ENCODE results near the gene MYCBP2. TPM values are rescaled to one million over a fixed set of nuclear protein-coding genes. Genes with fewer than 3 reads are reported as not detected.

Gene MYCBP2, protein sequence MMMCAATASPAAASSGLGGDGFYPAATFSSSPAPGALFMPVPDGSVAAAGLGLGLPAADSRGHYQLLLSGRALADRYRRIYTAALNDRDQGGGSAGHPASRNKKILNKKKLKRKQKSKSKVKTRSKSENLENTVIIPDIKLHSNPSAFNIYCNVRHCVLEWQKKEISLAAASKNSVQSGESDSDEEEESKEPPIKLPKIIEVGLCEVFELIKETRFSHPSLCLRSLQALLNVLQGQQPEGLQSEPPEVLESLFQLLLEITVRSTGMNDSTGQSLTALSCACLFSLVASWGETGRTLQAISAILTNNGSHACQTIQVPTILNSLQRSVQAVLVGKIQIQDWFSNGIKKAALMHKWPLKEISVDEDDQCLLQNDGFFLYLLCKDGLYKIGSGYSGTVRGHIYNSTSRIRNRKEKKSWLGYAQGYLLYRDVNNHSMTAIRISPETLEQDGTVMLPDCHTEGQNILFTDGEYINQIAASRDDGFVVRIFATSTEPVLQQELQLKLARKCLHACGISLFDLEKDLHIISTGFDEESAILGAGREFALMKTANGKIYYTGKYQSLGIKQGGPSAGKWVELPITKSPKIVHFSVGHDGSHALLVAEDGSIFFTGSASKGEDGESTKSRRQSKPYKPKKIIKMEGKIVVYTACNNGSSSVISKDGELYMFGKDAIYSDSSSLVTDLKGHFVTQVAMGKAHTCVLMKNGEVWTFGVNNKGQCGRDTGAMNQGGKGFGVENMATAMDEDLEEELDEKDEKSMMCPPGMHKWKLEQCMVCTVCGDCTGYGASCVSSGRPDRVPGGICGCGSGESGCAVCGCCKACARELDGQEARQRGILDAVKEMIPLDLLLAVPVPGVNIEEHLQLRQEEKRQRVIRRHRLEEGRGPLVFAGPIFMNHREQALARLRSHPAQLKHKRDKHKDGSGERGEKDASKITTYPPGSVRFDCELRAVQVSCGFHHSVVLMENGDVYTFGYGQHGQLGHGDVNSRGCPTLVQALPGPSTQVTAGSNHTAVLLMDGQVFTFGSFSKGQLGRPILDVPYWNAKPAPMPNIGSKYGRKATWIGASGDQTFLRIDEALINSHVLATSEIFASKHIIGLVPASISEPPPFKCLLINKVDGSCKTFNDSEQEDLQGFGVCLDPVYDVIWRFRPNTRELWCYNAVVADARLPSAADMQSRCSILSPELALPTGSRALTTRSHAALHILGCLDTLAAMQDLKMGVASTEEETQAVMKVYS (N-terminal part only)
- total RNA-seq: 96.4 and 101 TPM in 2 replicates

DNA sequence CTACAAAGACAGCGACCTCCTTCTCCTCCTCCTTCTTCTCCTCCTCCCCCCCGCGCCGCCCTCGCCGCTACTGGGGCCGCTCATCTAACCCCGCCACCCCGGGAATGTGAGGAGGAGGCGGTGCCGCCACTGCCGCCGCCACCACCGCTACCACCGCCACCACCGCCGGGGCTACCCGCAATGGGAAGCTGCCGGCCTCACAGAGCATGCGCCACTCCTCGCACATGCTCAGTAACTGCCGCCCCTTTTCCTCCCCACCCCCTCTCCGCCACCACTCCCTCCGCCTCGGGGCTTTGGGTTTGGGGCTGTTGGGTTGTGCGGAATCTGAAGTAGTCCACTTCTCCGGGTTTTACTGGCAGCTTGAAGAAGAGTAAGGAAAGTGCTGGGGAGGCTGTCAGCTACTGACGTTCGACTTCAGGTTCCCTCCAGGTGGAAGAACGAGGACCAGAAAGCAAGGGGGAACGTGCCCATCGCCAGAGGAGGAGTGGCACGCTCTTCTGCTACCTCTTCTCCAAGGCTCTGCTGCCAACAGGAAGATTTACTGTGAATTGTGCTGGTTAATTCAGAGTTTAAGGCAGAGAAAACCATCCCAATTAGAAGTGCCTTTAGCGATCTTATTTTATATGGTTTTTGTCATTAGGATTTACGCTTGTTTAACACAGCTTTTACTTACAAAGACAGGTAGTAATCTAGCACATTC, at the start of gene MYCBP2:
MYCBP2 (minus strand) TSS at position 190 of the 700 bp plus-strand sequence. CDS start 319 bp downstream, outside the sequence.
- peaks cover 10% of the 10 kb centered on the region for H3K36me3 Mint-ChIP-seq (ENCODE audit: low read depth)
- H3K27me3 Mint-ChIP-seq (ENCODE audit: insufficient read depth): peaks cover 2% of the 10 kb centered on the region
- intact Hi-C loops (cut with micrococcal nuclease): loop anchor here (1.0 kb wide), 4 partner anchors 36 to 424 kb away; partner anchors contain the start of gene SLAIN1

DNA sequence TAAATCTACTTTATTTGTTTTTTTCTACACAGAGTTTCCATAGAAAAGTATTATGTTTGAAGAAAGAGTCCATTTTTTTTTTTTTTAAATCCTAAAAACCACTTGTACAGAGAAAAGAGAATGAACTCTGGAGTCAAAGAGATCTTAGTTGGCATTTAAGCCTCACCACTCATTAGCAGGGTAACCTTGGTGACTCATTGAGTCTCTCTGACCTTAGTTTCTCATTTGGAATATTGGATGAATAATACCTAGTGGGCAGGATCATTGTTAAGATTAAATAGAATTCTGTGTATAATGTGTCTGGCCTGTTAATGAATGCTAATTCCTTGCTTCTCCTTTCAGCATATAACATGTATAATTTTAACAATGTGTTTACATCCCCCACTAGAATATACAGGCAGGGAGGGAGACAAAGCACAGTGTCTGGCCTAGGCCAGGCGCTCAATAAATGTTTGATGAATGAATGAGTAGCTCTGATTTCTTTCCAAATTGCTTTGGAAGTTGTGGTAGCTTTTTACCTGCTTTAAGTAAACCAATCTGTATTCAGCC, 48.7 kb upstream of the MYCBP2 start:
- no peak overlapping the region for H3K4me3 Mint-ChIP-seq
- intact Hi-C loops (cut with micrococcal nuclease): no loop called here
- peaks cover 6% of the 10 kb centered on the region for H3K27me3 Mint-ChIP-seq (ENCODE audit: insufficient read depth)
- no peaks in the 10 kb centered on the region for H3K4me1 Mint-ChIP-seq (ENCODE audit: low read depth)
- H3K27ac Mint-ChIP-seq: no peak overlapping the region
- no peaks in the 10 kb centered on the region for H3K9me3 Mint-ChIP-seq
- DNase-seq (ENCODE audit: low spot score): no peak
- no peaks in the 10 kb centered on the region for H3K36me3 Mint-ChIP-seq (ENCODE audit: low read depth)

More for the DNA sequence above, at the start of gene MYCBP2:
- H3K9me3 Mint-ChIP-seq: no peaks in the 10 kb centered on the region
- peak; percentile 96 for DNase-seq (ENCODE audit: low spot score)
- peaks cover 61% of the 10 kb centered on the region for H3K4me1 Mint-ChIP-seq (ENCODE audit: low read depth)
- peak within 1 kb of the TSS; percentile 97 for H3K27ac Mint-ChIP-seq
- peak within 1 kb of the TSS; percentile 95 for H3K4me3 Mint-ChIP-seq

DNA sequence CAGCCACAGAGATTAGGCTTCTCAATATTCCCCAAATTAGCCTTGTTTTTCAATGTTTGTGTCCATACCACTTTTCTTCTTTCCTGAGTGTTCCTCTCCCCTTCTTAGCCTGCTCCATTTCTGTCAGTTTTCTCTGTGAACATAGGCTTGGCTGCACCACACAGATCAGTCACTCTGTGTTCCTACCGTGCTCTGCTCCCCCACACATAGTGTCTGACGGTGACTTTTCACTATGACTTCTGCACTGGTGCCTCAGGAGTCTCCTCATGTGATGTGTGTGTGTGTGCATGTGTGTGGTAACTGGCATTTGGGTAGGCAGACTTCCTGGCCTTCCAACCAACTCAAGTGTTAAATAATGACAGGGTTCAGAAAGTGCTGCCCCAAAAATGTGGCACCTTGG, 47.9 kb upstream of the MYCBP2 start:
- Mint-ChIP-seq H3K9me3 (no peaks in the 10 kb centered on the region), H3K27ac (no peak overlapping the region), H3K36me3 (ENCODE audit: low read depth) (no peaks in the 10 kb centered on the region), H3K4me3 (no peak overlapping the region), H3K4me1 (ENCODE audit: low read depth) (no peaks in the 10 kb centered on the region), H3K27me3 (ENCODE audit: insufficient read depth) (peaks cover 6% of the 10 kb centered on the region)
- DNase-seq (ENCODE audit: low spot score): no peak
- intact Hi-C loops (cut with micrococcal nuclease): no loop called here

DNA sequence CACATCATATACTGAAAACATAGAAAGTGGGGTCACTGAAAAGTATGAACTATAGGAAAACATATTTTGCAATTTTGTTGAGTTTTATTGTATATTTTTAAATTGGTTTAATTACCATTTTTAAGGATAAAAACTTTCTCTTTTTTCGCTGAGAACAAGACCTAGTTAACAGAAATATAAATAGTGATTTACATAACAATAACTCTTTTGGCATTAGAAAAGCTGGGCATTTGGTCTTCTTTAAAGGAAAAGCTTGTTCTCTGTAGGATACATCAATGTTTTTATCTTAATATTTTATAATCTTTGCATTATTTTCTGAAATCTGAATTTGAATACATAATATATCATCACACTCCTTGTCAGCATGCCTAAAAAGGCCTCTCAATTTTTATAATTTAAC, 47.4 kb upstream of the MYCBP2 start:
- Mint-ChIP-seq H3K27ac (no peak overlapping the region), H3K36me3 (ENCODE audit: low read depth) (no peaks in the 10 kb centered on the region), H3K9me3 (no peaks in the 10 kb centered on the region), H3K4me3 (no peak overlapping the region), H3K27me3 (ENCODE audit: insufficient read depth) (peaks cover 6% of the 10 kb centered on the region), H3K4me1 (ENCODE audit: low read depth) (no peaks in the 10 kb centered on the region)
- DNase-seq (ENCODE audit: low spot score): no peak
- intact Hi-C loops (cut with micrococcal nuclease): no loop called here

DNA sequence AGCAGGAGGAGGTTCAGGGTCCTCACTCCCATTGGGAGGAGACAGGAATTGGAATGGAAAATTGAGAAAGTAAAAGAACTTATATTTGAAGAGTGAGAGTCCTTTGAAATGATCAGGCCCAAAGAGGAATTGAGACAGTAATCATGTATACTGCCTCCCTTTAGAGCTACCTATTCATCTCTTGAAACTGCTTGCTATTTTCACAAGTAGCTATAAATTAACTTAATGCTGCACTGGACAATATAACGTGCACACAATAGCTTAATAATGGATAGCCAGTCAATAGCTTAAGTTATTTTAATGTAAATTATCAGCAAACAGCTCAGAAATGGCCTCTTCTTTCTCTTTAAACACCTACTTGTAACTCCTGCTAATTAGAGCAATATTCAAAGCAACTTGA, 46.6 kb upstream of the MYCBP2 start:
- Mint-ChIP-seq H3K36me3 (ENCODE audit: low read depth) (no peaks in the 10 kb centered on the region), H3K4me1 (ENCODE audit: low read depth) (no peaks in the 10 kb centered on the region), H3K9me3 (no peaks in the 10 kb centered on the region), H3K4me3 (no peak overlapping the region), H3K27ac (no peak overlapping the region), H3K27me3 (ENCODE audit: insufficient read depth) (peaks cover 9% of the 10 kb centered on the region)
- no peak for DNase-seq (ENCODE audit: low spot score)
- intact Hi-C loops (cut with micrococcal nuclease): no loop called here

DNA sequence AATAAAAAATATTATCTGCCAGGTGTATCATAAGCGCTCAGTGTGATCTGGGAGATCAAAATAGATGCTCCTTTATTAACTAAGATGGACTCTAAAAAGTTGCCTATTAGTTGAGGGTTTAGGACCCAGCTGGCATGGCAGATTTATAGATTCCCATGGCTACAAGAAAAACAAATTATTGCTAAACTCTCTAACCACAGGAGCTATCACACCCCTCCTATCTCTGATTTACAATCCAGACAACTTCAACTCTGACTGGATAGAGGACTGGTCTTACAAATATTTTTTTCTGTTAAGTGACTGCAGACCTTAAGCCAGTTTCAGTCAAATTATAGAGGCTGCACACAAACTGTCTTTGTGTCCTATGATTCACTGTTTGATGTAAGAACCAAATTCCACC, 45.4 kb upstream of the MYCBP2 start:
- H3K4me1 Mint-ChIP-seq (ENCODE audit: low read depth): no peaks in the 10 kb centered on the region
- intact Hi-C loops (cut with micrococcal nuclease): no loop called here
- no peak for DNase-seq (ENCODE audit: low spot score)
- peaks cover 6% of the 10 kb centered on the region for H3K27me3 Mint-ChIP-seq (ENCODE audit: insufficient read depth)
- no peak overlapping the region for H3K4me3 Mint-ChIP-seq
- no peak overlapping the region for H3K27ac Mint-ChIP-seq
- H3K36me3 Mint-ChIP-seq (ENCODE audit: low read depth): no peaks in the 10 kb centered on the region
- H3K9me3 Mint-ChIP-seq: no peaks in the 10 kb centered on the region

DNA sequence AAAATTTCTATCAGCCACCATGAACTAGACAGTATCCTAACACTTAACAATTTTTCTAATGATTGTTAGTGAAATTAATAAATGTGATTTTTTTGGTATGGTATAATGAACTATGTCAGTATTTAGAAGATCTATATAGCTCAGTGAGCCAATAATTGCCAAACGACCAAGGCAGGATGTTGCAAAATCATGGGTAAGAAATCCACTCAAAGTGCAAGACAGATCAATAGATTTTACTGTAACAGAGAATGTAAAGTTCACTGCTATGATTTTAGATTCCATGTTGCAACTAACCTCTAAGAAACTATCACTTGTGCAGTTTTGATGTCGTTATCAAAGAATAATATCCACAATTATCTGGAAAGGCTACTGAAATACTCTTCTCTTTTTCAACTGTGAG, 44.0 kb upstream of the MYCBP2 start:
- Mint-ChIP-seq H3K9me3 (no peaks in the 10 kb centered on the region), H3K4me1 (ENCODE audit: low read depth) (no peaks in the 10 kb centered on the region), H3K4me3 (no peak overlapping the region), H3K27me3 (ENCODE audit: insufficient read depth) (peaks cover 9% of the 10 kb centered on the region), H3K36me3 (ENCODE audit: low read depth) (no peaks in the 10 kb centered on the region), H3K27ac (no peak overlapping the region)
- no peak for DNase-seq (ENCODE audit: low spot score)
- intact Hi-C loops (cut with micrococcal nuclease): no loop called here

DNA sequence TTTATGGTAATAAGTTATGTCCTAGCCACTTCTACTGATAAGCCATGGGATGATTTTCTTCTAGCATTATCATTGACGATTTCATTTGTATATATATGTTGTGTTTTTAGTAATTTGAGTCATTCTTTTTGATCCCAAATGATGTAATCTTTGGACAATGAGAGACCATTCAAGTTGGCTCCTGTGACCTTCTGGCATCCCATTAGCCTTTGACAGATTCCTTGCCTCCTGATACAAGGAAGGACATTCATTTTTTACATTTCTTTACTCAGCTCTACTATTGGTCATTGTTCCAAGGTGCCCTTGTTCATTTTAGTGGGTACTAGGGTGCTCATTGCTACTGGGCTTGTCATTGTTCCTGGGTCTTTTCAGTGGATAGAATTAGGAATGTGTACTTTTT, 35.3 kb upstream of the MYCBP2 start:
- H3K36me3 Mint-ChIP-seq (ENCODE audit: low read depth): no peaks in the 10 kb centered on the region
- intact Hi-C loops (cut with micrococcal nuclease): no loop called here
- no peaks in the 10 kb centered on the region for H3K4me1 Mint-ChIP-seq (ENCODE audit: low read depth)

DNA sequence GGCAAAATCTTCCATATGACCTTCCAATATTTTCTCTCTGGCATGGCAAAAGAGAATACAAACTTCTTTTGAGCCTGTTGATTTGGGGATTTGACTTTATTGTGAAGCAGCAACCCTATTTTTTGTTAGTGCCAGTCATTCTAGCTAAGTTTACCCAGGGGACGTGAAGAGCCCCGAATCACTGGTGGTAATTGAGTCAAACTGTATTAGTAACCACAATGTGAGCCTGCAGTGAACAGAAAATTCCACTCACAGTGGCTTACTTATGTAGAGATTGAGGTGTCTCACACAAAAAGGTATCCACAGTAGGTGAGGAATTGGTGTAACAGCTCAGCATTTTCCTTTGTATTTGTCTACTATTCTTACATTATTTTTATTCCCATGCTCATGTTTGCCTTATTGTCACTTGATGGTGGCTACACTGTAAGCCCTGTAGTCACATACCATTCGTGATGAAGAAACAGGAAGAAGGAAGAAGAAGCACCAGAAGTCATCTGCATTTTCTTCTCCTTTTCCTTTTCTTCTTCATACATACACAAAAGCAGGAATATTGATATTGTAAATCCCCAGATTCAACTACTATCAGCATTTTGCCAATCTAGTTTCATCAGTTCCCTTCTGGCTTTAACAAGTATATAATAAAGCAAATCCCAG, 33.3 kb upstream of the MYCBP2 start:
- DNase-seq (ENCODE audit: low spot score): no peak
- H3K4me1 Mint-ChIP-seq (ENCODE audit: low read depth): no peaks in the 10 kb centered on the region
- H3K36me3 Mint-ChIP-seq (ENCODE audit: low read depth): no peaks in the 10 kb centered on the region
- H3K27me3 Mint-ChIP-seq (ENCODE audit: insufficient read depth): no peaks in the 10 kb centered on the region
- H3K4me3 Mint-ChIP-seq: no peak overlapping the region
- H3K27ac Mint-ChIP-seq: no peak overlapping the region
- intact Hi-C loops (cut with micrococcal nuclease): no loop called here
- H3K9me3 Mint-ChIP-seq: no peaks in the 10 kb centered on the region

More for the DNA sequence above, 35.3 kb upstream of the MYCBP2 start:
- no peak overlapping the region for H3K4me3 Mint-ChIP-seq
- peaks cover 3% of the 10 kb centered on the region for H3K27me3 Mint-ChIP-seq (ENCODE audit: insufficient read depth)
- no peak for DNase-seq (ENCODE audit: low spot score)
- H3K9me3 Mint-ChIP-seq: no peaks in the 10 kb centered on the region
- H3K27ac Mint-ChIP-seq: no peak overlapping the region

DNA sequence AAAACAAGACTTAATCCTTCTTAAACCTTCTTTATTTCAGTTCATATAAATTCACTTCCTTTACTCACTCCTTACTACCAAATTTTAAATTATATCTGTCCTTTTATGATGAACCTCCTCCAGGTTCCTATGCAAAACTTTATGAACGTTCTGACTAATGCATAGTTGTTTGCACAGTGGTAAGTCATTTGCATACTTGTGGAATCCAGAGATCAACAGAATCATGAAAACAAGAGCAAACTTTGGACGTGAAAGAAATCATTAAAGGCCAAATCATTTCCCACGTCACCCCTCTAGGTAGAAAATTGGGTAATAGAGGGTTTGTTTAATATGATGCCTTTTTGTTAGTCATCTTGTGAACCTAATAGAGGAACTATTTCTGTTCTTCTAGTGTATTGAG, 32.3 kb upstream of the MYCBP2 start:
- no peak for DNase-seq (ENCODE audit: low spot score)
- Mint-ChIP-seq H3K4me1 (ENCODE audit: low read depth) (peaks cover 2% of the 10 kb centered on the region), H3K4me3 (no peak overlapping the region), H3K36me3 (ENCODE audit: low read depth) (no peaks in the 10 kb centered on the region), H3K27ac (no peak overlapping the region), H3K27me3 (ENCODE audit: insufficient read depth) (no peaks in the 10 kb centered on the region), H3K9me3 (no peaks in the 10 kb centered on the region)
- intact Hi-C loops (cut with micrococcal nuclease): no loop called here

DNA sequence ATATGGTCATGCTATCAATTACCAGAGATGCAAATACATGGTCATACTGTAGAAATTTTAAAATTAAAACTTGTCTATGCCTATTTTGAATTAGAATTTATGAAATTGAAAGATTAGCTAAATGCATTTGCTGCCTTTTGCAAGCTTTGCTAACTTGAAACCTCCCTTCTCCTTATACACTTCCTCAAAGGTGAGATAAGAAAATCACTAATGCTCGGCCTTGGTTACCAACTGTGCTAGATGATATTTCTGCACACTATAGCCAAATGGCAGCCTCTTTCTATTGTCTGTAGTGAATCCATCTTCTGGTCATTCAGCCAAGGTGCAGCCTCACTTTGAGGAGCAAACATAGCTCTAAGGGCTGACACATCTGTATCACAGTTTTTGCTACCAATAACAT, 31.1 kb upstream of the MYCBP2 start:
- Mint-ChIP-seq H3K9me3 (no peaks in the 10 kb centered on the region), H3K4me1 (ENCODE audit: low read depth) (peaks cover 6% of the 10 kb centered on the region), H3K36me3 (ENCODE audit: low read depth) (no peaks in the 10 kb centered on the region), H3K27me3 (ENCODE audit: insufficient read depth) (no peaks in the 10 kb centered on the region), H3K27ac (no peak overlapping the region), H3K4me3 (no peak overlapping the region)
- no peak for DNase-seq (ENCODE audit: low spot score)
- intact Hi-C loops (cut with micrococcal nuclease): no loop called here

DNA sequence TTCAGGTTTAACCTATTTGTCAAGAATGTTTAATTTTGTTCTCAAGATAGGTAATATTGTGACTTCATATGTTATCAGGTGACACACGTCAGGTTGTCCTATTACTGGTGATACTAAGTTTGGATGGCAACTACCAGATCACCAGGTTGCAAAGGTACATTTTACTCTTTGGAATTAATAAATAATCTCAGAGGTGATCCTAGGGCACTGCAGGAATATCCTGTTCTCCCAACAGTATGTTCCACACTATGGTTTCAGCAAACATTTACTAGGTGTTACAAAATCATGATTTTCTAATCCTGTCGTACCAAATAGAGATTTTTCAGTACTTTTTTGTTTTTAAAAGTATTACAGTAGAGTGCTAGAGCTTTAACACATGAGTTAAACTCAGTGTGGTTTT, 29.3 kb upstream of the MYCBP2 start:
- Mint-ChIP-seq H3K27me3 (ENCODE audit: insufficient read depth) (no peaks in the 10 kb centered on the region), H3K27ac (no peak overlapping the region), H3K9me3 (no peaks in the 10 kb centered on the region), H3K4me3 (no peak overlapping the region), H3K4me1 (ENCODE audit: low read depth) (peaks cover 6% of the 10 kb centered on the region), H3K36me3 (ENCODE audit: low read depth) (no peaks in the 10 kb centered on the region)
- intact Hi-C loops (cut with micrococcal nuclease): no loop called here
- DNase-seq (ENCODE audit: low spot score): no peak
